Tibial nerve (tissue), 4 donors: ENCODE data around the gene KRTAP13-2. TPM values are rescaled to one million over a fixed set of nuclear protein-coding genes. Genes with fewer than 3 reads are reported as not detected.

ENCODE experiments used
- DNase-seq, 2 donors: peaks; one replicate each; pipeline ENCODE4 v3.0.0-alpha.2; 2019; ENCODE audit warnings: low spot score in 2 of 2
- H3K27ac ChIP-seq, 4 donors: fragments of 200-600 bp; sonication (generic) in 3 of 4; one replicate each; pipeline ENCODE4 v1.5.1; 2017 to 2019; ENCODE audit warnings: mild to moderate bottlenecking in 1 of 4
- H3K27me3 ChIP-seq, 2 donors: fragments of 200-600 bp; sonication (generic) in 1 of 2; one replicate each; pipeline versions ENCODE4 v1.5.1 to v1.6.0; 2017 to 2019
- H3K36me3 ChIP-seq, 3 donors: fragments of 200-600 bp; sonication (generic); one replicate each; pipeline ENCODE4 v1.5.1; 2018 to 2019
- H3K4me1 ChIP-seq, 4 donors: fragments of 200-600 bp; sonication (generic) in 3 of 4; one replicate each; pipeline ENCODE4 v1.5.1; 2017 to 2019
- H3K4me3 ChIP-seq, 4 donors: fragments of 200-600 bp; sonication (generic) in 3 of 4; one replicate each; pipeline ENCODE4 v1.5.1; 2017 to 2019; ENCODE audit warnings: mild to moderate bottlenecking in 1 of 4, moderate library complexity in 1 of 4
- H3K9me3 ChIP-seq, 4 donors: fragments of 200-600 bp; sonication (generic) in 3 of 4; one replicate each; pipeline ENCODE4 v1.5.1; 2017 to 2019
- EP300 ChIP-seq, 2 donors: sonication (generic); formaldehyde crosslinking; IDR thresholded peaks; one replicate each; pipeline ENCODE4 v1.6.1; 2017; ENCODE audit warnings: antibody characterized with exemption in 2 of 2, mild to moderate bottlenecking in 1 of 2
- POLR2A ChIP-seq, 2 donors: fragments of 450-650 bp; IDR thresholded peaks; one replicate each; pipeline ENCODE4 v1.6.1; 2017; ENCODE audit warnings: antibody characterized with exemption in 2 of 2, mild to moderate bottlenecking in 2 of 2, moderate library complexity in 2 of 2
- WGBS, 2 donors: methylation state at CpG; one replicate each; pipeline ENCODE4 v1.1.5; 2018; 5-methylcytosine and 5-hydroxymethylcytosine counted together
- total RNA-seq, 4 donors: library from RNA; depleted of rRNA; stranded (reverse); fragments of >200 nt; gene quantifications; one replicate each; pipeline ENCODE4 v1.1.0, GENCODE V29; 2016
- TF ChIP-seq, protein P1 (sequence below), 5 experiments: fragments of 200-600 bp in 3 of 5; fragments of 450-650 bp in 2 of 5; sonication (generic) in 3 of 5; IDR thresholded peaks; one replicate each; pipeline ENCODE4 v1.5.1; 2016 to 2019; ENCODE audit warnings: antibody characterized with exemption in 5 of 5, mild to moderate bottlenecking in 3 of 5, moderate library complexity in 2 of 5

The KRTAP13-2 gene, protein sequence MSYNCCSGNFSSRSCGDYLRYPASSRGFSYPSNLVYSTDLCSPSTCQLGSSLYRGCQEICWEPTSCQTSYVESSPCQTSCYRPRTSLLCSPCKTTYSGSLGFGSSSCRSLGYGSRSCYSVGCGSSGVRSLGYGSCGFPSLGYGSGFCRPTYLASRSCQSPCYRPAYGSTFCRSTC
- not detected for total RNA-seq

DNA sequence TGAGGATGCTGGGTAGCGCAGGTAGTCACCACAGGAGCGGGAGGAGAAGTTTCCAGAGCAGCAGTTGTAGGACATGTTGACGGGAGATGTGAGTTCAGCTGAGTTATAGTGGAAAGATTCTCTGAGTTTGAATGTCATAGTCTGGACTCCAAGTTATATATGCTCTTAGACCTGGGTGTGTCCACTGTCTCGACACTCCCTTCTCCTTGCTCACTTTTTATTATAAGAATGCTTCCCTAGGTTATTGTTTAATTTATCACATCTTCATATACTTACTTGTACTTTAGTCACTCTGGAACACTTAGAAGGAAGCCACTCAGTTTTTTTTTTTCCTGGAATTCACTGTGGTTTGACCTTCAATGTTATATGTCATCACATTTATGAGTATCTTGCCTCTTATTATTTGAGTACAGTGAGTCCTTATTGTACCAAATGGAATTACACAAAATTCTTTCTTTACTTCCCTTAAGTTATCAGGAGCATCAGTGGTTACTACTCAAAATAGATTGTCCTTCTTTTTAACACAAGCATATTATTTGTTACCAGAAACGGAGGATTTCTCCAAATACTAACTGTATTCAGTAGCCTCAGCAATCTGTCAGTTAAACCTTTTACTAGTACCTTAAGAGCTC lies at the start of gene KRTAP13-2:
KRTAP13-2 (minus strand) TSS at position 133 of the 632 bp plus-strand sequence; CDS start at position 75, 58 bp downstream.
- 73 to 82% methylated on average over 5 of the region's 5 CpGs for WGBS, 2 donors
- H3K27me3 ChIP-seq, result no peaks in the 10 kb centered on the region
- H3K27ac ChIP-seq, result no peak within 1 kb of the TSS
- H3K36me3 ChIP-seq, result no peaks in the 10 kb centered on the region
- no peak for TF ChIP-seq EP300 (IDR thresholded peaks at IDR 0.05)
- no peak for TF ChIP-seq POLR2A (IDR thresholded peaks at IDR 0.05)
- no peak for DNase-seq
- no peak within 1 kb of the TSS for H3K4me3 ChIP-seq
- H3K9me3 ChIP-seq, result peaks cover 0 to 4% (median 0%) of the 10 kb centered on the region in 4 donors
- H3K4me1 ChIP-seq, result no peaks in the 10 kb centered on the region

DNA sequence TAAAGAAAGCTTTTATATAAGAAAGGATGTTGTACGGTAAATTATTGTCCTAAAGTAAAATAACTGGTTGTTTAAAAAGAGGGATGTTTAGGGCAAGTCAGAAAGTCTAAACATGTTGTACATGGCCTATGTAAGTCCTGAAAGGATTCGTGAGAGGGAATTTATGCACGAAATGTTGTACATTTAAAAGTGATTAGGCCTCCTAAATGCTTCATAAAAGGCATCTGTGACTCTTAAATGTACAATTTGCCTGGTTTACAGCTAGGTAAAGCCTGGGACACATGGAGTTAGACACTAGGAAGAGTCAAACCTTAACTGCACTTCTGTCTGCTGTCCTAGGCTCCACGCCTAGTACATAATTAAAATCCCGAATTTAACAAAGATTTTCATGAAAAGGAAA lies 43.9 kb upstream of the KRTAP13-2 start:
- Histone ChIP-seq H3K4me1 (no peaks in the 10 kb centered on the region), H3K4me3 (no peak overlapping the region), H3K27me3 (no peaks in the 10 kb centered on the region), H3K9me3 (no peaks in the 10 kb centered on the region), H3K27ac (no peak overlapping the region), H3K36me3 (no peaks in the 10 kb centered on the region)
- 80 to 84% methylated on average over 5 of the region's 5 CpGs for WGBS, 2 donors
- TF ChIP-seq POLR2A (IDR thresholded peaks at IDR 0.05), result no peak
- TF ChIP-seq, protein P1, sequence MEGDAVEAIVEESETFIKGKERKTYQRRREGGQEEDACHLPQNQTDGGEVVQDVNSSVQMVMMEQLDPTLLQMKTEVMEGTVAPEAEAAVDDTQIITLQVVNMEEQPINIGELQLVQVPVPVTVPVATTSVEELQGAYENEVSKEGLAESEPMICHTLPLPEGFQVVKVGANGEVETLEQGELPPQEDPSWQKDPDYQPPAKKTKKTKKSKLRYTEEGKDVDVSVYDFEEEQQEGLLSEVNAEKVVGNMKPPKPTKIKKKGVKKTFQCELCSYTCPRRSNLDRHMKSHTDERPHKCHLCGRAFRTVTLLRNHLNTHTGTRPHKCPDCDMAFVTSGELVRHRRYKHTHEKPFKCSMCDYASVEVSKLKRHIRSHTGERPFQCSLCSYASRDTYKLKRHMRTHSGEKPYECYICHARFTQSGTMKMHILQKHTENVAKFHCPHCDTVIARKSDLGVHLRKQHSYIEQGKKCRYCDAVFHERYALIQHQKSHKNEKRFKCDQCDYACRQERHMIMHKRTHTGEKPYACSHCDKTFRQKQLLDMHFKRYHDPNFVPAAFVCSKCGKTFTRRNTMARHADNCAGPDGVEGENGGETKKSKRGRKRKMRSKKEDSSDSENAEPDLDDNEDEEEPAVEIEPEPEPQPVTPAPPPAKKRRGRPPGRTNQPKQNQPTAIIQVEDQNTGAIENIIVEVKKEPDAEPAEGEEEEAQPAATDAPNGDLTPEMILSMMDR (IDR thresholded peaks at IDR 0.05), result no peak
- TF ChIP-seq EP300 (IDR thresholded peaks at IDR 0.05), result no peak
- DNase-seq, result no peak

DNA sequence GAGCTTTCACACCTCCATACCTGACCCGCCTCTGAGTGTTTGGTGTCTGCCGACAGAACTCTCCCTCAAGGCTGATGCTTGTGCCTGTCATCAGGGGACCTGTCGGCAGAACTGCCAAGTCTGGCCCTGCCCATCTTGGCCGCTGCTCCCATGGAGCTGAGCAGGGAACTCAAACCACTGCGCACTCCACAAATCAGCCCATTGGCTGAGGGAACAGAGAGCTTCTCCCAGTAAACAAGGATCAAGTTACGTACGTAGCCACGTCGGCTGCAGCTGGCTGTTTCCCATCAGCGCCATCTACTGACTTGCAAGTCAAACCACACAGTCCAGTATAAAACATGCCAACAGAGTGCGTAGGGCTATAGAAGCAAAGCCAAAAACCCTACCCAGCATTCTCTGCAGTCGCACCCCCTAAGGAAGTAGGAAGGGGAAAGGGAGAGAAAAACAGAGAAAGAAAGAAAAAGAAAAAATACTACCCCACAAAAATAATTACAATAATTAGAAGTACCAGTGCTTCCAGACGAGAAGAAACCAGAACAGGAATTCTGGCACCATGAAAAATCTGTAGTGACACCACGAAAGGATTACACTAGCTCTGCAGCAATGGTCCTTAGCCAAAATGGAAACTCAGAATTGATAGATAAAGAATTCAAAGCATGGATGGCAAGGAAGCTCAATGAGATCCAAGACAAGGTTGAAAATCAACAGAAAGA lies 36.9 kb upstream of the KRTAP13-2 start:
- 33 to 44% methylated on average over 13 to 14 of the region's 14 CpGs for WGBS, 2 donors
- Histone ChIP-seq H3K4me1 (no peaks in the 10 kb centered on the region), H3K36me3 (no peaks in the 10 kb centered on the region)

DNA sequence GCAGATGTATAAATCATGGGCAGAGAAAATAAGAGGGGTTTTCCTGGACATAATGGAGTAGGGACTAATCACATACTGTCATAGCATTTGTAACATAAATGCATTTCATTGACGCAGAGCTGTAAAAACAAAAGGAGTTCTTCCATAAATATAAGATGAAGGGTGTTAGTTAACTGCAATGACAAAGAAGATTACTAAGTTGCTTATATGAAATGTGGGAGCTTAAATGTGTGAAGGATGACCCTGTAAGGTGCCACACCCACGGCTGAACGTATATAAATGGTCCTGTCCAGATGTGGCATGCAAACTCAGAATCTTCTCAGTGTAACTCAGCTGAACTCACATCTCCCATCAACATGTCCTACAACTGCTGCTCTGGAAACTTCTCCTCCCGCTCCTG lies 23.7 kb upstream of the KRTAP13-2 start, which contains the start of gene KRTAP13-1:
KRTAP13-1 (plus strand) TSS at position 301 of the 400 bp plus-strand sequence; CDS start at position 357, 56 bp downstream.
- DNase-seq, result no peak
- Histone ChIP-seq H3K4me3 (no peak within 1 kb of the TSS), H3K36me3 (no peaks in the 10 kb centered on the region), H3K27me3 (no peaks in the 10 kb centered on the region), H3K9me3 (peaks cover 0 to 5% (median 0%) of the 10 kb centered on the region in 4 donors), H3K27ac (no peak within 1 kb of the TSS), H3K4me1 (no peaks in the 10 kb centered on the region)
- WGBS, 2 donors, result 69 to 73% methylated on average over 4 of the region's 4 CpGs
- TF ChIP-seq POLR2A (IDR thresholded peaks at IDR 0.05) (no peak), EP300 (IDR thresholded peaks at IDR 0.05) (no peak)
- TF ChIP-seq, protein P1 (IDR thresholded peaks at IDR 0.05), result no peak

More for the DNA sequence above, 36.9 kb upstream of the KRTAP13-2 start:
- TF ChIP-seq POLR2A (IDR thresholded peaks at IDR 0.05), result no peak
- TF ChIP-seq, protein P1 (IDR thresholded peaks at IDR 0.05), result no peak
- TF ChIP-seq EP300 (IDR thresholded peaks at IDR 0.05), result no peak
- H3K9me3 ChIP-seq, result peaks cover 0 to 14% (median 0%) of the 10 kb centered on the region in 4 donors
- H3K4me3 ChIP-seq, result no peak overlapping the region
- H3K27me3 ChIP-seq, result no peaks in the 10 kb centered on the region
- DNase-seq, result no peak
- H3K27ac ChIP-seq, result no peak overlapping the region

DNA sequence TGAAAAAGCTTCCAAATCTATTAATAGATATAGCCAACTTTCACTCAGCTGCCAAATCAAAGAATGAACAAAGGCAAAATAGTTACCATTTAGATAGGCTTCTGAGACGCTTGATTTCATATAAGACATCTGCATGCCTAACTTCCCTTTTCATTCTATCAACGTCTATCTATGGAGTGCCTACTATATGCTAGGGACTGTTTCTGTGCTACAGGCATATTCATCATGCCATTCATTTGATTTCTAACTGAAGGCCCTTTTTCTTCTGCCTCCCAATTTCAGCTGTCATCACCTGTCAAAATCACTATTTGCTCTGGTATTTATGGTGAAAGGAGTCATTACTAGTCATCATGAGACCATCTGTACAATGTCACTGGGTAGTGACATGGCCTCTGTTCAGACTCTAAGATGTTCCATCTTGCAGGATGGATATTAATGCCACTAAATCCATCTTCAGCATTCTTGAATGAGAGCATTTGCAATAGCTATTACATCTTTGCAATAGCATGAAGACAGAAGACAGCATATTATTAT lies 19.5 kb upstream of the KRTAP13-2 start:
- Histone ChIP-seq H3K27me3 (no peaks in the 10 kb centered on the region), H3K27ac (no peak overlapping the region), H3K4me1 (no peaks in the 10 kb centered on the region), H3K9me3 (peaks cover 0 to 12% (median 0%) of the 10 kb centered on the region in 4 donors), H3K36me3 (no peaks in the 10 kb centered on the region), H3K4me3 (no peak overlapping the region)
- DNase-seq, result no peak
- TF ChIP-seq, protein P1 (IDR thresholded peaks at IDR 0.05), result no peak
- TF ChIP-seq POLR2A (IDR thresholded peaks at IDR 0.05) (no peak), EP300 (IDR thresholded peaks at IDR 0.05) (no peak)
- WGBS, 2 donors, result 35 to 47% methylated on average over 2 of the region's 2 CpGs
